Measurements from ENCODE around the gene SYT14.
"Not testable (repeated sequence)": the region's sequence is repeated elsewhere in the genome, so short reads cannot be mapped to it uniquely, and the experiment has no call there.

The SYT14 gene

GRCh38 chr1:210076620-210077019 lies 138.6 kb downstream of the SYT14 start:
- Mint-ChIP-seq H3K4me1 (no peaks in the 10 kb centered on the region), H3K4me3 (no peak overlapping the region), H3K9me3 (no peaks in the 10 kb centered on the region), H3K36me3 (no peaks in the 10 kb centered on the region), H3K27me3 (peaks cover 1% of the 10 kb centered on the region), H3K27ac (no peak overlapping the region)
- DNase-seq (ENCODE audit: low spot score in 2 of 2) (no peak), ATAC-seq (ENCODE audit: low read depth) (no peak)

DNA sequence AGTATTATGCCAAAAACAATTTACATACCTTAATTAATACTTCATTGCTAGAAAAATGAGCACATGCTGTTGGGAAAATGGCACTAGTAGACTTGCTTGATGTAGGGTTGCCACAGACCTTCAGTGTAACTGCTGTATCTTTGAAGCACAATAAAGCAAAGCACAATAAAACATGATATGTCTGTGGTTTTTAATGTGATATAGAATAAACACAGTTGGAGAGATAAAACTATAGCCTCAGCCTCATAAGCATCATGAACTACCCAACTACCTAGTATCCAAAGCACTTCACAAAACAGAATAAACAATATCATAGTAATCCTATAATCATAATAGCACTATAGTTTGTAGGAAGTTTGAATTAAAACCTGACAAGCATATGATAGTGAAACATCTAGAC lies 143.5 kb downstream of the SYT14 start:
- Mint-ChIP-seq H3K27me3 (peaks cover 1% of the 10 kb centered on the region), H3K4me3 (no peak overlapping the region), H3K27ac (no peak overlapping the region), H3K36me3 (no peaks in the 10 kb centered on the region), H3K4me1 (no peaks in the 10 kb centered on the region), H3K9me3 (no peaks in the 10 kb centered on the region)
- DNase-seq (ENCODE audit: low spot score in 2 of 2) (no peak), ATAC-seq (ENCODE audit: low read depth) (no peak)

- Mint-ChIP-seq H3K9me3 (peaks cover 1% of the 10 kb centered on the region), H3K36me3 (no peaks in the 10 kb centered on the region), H3K27me3 (peaks cover 1% of the 10 kb centered on the region), H3K27ac (no peak overlapping the region), H3K4me1 (no peaks in the 10 kb centered on the region), H3K4me3 (no peak overlapping the region)
- ATAC-seq (ENCODE audit: low read depth) (no peak), DNase-seq (ENCODE audit: low spot score in 2 of 2) (no peak)
Measured at GRCh38 chr1:210085359-210085758, 147.3 kb downstream of the SYT14 start.

DNA sequence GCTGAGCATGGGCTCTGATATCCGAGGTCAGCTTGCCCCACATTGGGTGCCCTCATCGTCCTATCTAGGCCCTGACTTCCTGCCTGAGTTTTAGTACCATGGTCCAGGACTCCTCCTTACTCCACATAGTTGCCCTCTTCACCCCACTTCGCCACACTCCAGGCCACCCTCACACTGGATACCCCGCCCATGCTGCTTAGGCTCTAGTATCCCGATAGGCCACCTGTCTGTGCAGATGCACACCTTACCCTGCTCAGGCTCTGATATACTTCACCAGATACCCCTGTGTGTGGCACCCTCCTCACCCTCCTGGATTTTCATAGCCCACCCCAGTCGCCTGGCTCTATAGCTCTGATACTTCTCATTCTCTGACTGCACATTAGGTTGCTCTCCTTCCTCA lies 149.0 kb downstream of the SYT14 start:
- Mint-ChIP-seq H3K9me3 (peaks cover 1% of the 10 kb centered on the region), H3K4me1 (no peaks in the 10 kb centered on the region), H3K27ac (no peak overlapping the region), H3K36me3 (no peaks in the 10 kb centered on the region), H3K4me3 (no peak overlapping the region), H3K27me3 (no peaks in the 10 kb centered on the region)
- ATAC-seq (ENCODE audit: low read depth): no peak
- DNase-seq (ENCODE audit: low spot score in 2 of 2): no peak

DNA sequence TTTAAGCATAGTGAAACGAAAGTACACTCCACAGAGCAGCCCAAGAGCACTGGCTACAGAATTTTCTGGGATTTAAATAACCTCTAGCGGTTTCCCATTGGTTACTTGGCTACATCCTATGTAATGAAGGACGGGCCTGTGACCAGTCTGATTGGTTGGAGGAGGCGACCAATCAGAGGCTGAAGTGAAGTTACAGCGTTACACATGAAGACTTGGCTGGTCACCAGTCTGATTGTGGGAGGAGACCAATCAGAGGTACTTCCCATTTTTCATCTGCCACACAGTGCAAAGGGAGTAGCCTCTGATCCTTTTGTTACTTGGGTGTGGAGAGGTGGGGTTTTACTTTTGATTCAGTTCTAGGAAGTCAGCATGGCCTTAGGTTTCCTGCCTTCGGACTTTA lies 151.8 kb downstream of the SYT14 start:
- H3K36me3 Mint-ChIP-seq: no peaks in the 10 kb centered on the region
- no peaks in the 10 kb centered on the region for H3K4me1 Mint-ChIP-seq
- H3K27ac Mint-ChIP-seq: no peak overlapping the region
- DNase-seq (ENCODE audit: low spot score in 2 of 2): no peak
- no peaks in the 10 kb centered on the region for H3K27me3 Mint-ChIP-seq
- H3K9me3 Mint-ChIP-seq: peaks cover 1% of the 10 kb centered on the region
- ATAC-seq (ENCODE audit: low read depth): no peak
- no peak overlapping the region for H3K4me3 Mint-ChIP-seq

GRCh38 chr1:210092366-210092765 lies 154.3 kb downstream of the SYT14 start:
- no peak overlapping the region for H3K27ac Mint-ChIP-seq
- ATAC-seq (ENCODE audit: low read depth) (no peak), DNase-seq (ENCODE audit: low spot score in 2 of 2) (no peak)
- no peaks in the 10 kb centered on the region for H3K27me3 Mint-ChIP-seq
- no peaks in the 10 kb centered on the region for H3K36me3 Mint-ChIP-seq
- H3K4me3 Mint-ChIP-seq: no peak overlapping the region
- H3K9me3 Mint-ChIP-seq: peaks cover 1% of the 10 kb centered on the region
- H3K4me1 Mint-ChIP-seq: no peaks in the 10 kb centered on the region

GRCh38 chr1:210093461-210093860 lies 155.4 kb downstream of the SYT14 start:
- Mint-ChIP-seq H3K36me3 (no peaks in the 10 kb centered on the region), H3K9me3 (peaks cover 3% of the 10 kb centered on the region), H3K27ac (no peak overlapping the region), H3K27me3 (no peaks in the 10 kb centered on the region), H3K4me1 (no peaks in the 10 kb centered on the region), H3K4me3 (no peak overlapping the region)
- DNase-seq (ENCODE audit: low spot score in 2 of 2) (no peak), ATAC-seq (ENCODE audit: low read depth) (no peak)

DNA sequence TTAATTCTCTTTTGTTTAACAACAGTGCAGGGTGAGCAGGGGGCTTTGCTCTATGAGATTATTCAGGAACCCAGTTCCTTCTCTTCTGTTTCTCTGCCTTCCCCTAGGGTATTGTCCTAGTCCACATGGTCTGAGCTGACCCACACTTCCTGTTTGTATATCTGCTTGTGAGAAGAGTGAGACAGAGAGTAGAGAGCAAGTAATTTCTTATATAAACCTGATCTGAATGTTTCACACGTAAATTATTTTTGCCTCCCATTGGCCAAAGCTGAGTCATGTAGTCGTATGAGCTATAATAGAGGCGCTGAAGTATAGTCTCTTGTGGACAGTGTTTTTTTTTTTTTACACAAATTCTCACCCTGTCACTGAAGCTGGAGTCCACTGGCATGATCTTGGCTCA lies 160.3 kb downstream of the SYT14 start:
- peaks cover 2% of the 10 kb centered on the region for H3K9me3 Mint-ChIP-seq
- H3K27ac Mint-ChIP-seq: no peak overlapping the region
- DNase-seq (ENCODE audit: low spot score in 2 of 2) (no peak), ATAC-seq (ENCODE audit: low read depth) (no peak)
- no peak overlapping the region for H3K4me3 Mint-ChIP-seq
- no peaks in the 10 kb centered on the region for H3K4me1 Mint-ChIP-seq
- no peaks in the 10 kb centered on the region for H3K27me3 Mint-ChIP-seq
- no peaks in the 10 kb centered on the region for H3K36me3 Mint-ChIP-seq

GRCh38 chr1:210099921-210100320 lies 161.9 kb downstream of the SYT14 start:
- no peak for ATAC-seq (ENCODE audit: low read depth)
- peaks cover 2% of the 10 kb centered on the region for H3K9me3 Mint-ChIP-seq
- no peak for DNase-seq (ENCODE audit: low spot score in 2 of 2)
- H3K27me3 Mint-ChIP-seq: no peaks in the 10 kb centered on the region
- H3K36me3 Mint-ChIP-seq: no peaks in the 10 kb centered on the region
- no peak overlapping the region for H3K4me3 Mint-ChIP-seq
- H3K27ac Mint-ChIP-seq: no peak overlapping the region
- no peaks in the 10 kb centered on the region for H3K4me1 Mint-ChIP-seq

- Mint-ChIP-seq H3K27me3 (no peaks in the 10 kb centered on the region), H3K36me3 (no peaks in the 10 kb centered on the region), H3K4me1 (no peaks in the 10 kb centered on the region), H3K27ac (no peak overlapping the region), H3K4me3 (no peak overlapping the region), H3K9me3 (peaks cover 2% of the 10 kb centered on the region)
- DNase-seq (ENCODE audit: low spot score in 2 of 2) (no peak), ATAC-seq (ENCODE audit: low read depth) (no peak)
Measured at GRCh38 chr1:210104103-210104502, 166.1 kb downstream of the SYT14 start.

GRCh38 chr1:210112906-210113305 lies 174.9 kb downstream of the SYT14 start:
- not testable (repeated sequence) for H3K27ac Mint-ChIP-seq, H3K4me1 Mint-ChIP-seq, H3K27me3 Mint-ChIP-seq

GRCh38 chr1:210117198-210117597 lies 179.2 kb downstream of the SYT14 start:
- Mint-ChIP-seq H3K4me1 (no peaks in the 10 kb centered on the region), H3K27me3 (no peaks in the 10 kb centered on the region), H3K36me3 (no peaks in the 10 kb centered on the region), H3K4me3 (no peak overlapping the region), H3K27ac (no peak overlapping the region), H3K9me3 (no peaks in the 10 kb centered on the region)
- DNase-seq (ENCODE audit: low spot score in 2 of 2) (no peak), ATAC-seq (ENCODE audit: low read depth) (no peak)

More at GRCh38 chr1:210112906-210113305, 174.9 kb downstream of the SYT14 start:
- not testable (repeated sequence) for H3K36me3 Mint-ChIP-seq; ATAC-seq (ENCODE audit: low read depth); H3K4me3 Mint-ChIP-seq; H3K9me3 Mint-ChIP-seq; DNase-seq (ENCODE audit: low spot score in 2 of 2)

DNA sequence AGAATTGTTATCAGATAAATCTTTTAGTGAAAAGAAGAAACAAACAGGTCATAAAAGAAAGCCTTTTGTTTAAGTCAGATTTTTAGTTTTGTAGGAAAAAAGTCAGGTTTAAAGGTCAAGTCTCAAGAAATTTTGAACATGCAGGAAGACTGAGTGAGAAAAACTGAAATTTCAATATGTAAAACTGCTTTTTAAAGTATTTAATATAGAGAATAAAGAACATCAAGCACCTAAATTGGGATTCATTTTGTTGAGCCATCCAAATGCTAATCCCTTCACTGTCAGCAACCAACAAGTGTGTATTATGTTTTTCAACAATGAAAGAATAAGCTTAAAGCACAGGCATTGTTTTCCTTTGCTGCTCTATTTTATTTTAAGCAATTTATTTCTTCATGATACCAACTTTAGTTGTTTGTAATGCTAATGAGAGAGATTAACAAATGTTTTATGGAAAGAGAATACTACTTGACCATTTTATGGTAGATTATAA lies 179.7 kb downstream of the SYT14 start:
- H3K9me3 Mint-ChIP-seq: no peaks in the 10 kb centered on the region

GRCh38 chr1:210123383-210123782 lies 185.4 kb downstream of the SYT14 start:
- Mint-ChIP-seq H3K4me3 (no peak overlapping the region), H3K36me3 (no peaks in the 10 kb centered on the region), H3K27ac (no peak overlapping the region), H3K27me3 (no peaks in the 10 kb centered on the region), H3K9me3 (no peaks in the 10 kb centered on the region), H3K4me1 (no peaks in the 10 kb centered on the region)
- DNase-seq (ENCODE audit: low spot score in 2 of 2) (no peak), ATAC-seq (ENCODE audit: low read depth) (no peak)

More for the DNA sequence above, 179.7 kb downstream of the SYT14 start:
- no peaks in the 10 kb centered on the region for H3K4me1 Mint-ChIP-seq
- H3K36me3 Mint-ChIP-seq: no peaks in the 10 kb centered on the region
- H3K27me3 Mint-ChIP-seq: no peaks in the 10 kb centered on the region
- no peak overlapping the region for H3K4me3 Mint-ChIP-seq
- no peak overlapping the region for H3K27ac Mint-ChIP-seq
- DNase-seq (ENCODE audit: low spot score in 2 of 2) (no peak), ATAC-seq (ENCODE audit: low read depth) (no peak)

DNA sequence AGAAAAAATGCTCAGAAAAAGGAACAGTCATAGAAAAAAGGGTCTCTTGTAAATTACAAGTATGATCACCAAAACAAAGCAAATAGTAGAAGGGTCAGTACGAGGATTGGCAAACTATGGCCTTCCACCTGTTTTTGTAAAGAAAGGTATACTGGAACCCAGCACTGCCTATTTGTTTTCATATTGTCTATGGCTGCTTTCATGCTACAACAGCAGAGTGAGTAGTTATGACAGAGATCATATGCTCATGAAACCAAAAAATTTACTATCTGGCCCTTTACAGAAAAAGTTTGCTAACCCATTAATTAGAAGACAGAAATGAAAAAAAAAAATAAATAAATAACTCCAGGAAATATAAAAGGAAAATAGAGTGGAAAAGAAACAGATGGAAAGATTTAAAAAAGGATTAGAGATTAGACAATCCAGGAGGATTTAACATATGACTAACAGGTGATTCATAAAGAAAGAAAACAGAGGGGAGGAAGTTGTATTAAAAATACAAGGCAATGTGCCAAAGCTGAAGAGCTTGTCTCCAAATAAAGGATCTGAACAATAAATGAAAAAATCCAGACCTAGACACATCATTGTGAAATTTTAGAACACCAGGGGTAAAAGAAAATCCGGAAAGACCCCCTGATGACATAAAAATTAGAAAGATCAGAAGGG lies 186.0 kb downstream of the SYT14 start:
- Mint-ChIP-seq H3K27ac (no peak overlapping the region), H3K4me1 (no peaks in the 10 kb centered on the region), H3K9me3 (no peaks in the 10 kb centered on the region), H3K27me3 (no peaks in the 10 kb centered on the region), H3K36me3 (no peaks in the 10 kb centered on the region), H3K4me3 (no peak overlapping the region)
- DNase-seq (ENCODE audit: low spot score in 2 of 2): no peak
- no peak for ATAC-seq (ENCODE audit: low read depth)
